Mucosa of descending colon (tissue), 3 donors: ENCODE results near the gene SPAG17. TPM values are rescaled to one million over a fixed set of nuclear protein-coding genes. Genes with fewer than 3 reads are reported as not detected.

Experiments
- ATAC-seq: fragments of 200-7000 bp; cut with Tn5 transposase; one replicate; pipeline ENCODE4 v1.9.1; 2020; ENCODE audit warnings: mild to moderate bottlenecking, moderate library complexity
- DNase-seq, 3 donors: peaks; one replicate each; pipeline ENCODE4 v3.0.0-alpha.2; 2020
- H3K36me3 ChIP-seq: fragments of 200-600 bp; one replicate; pipeline ENCODE4 v1.8.0; 2021; ENCODE audit warnings: low read depth, mild to moderate bottlenecking
- H3K4me1 ChIP-seq: fragments of 200-600 bp; one replicate; pipeline ENCODE4 v1.8.0; 2021; ENCODE audit warnings: low read depth, mild to moderate bottlenecking
- H3K4me3 ChIP-seq: fragments of 200-600 bp; one replicate; pipeline ENCODE4 v1.8.0; 2021; ENCODE audit warnings: mild to moderate bottlenecking
- H3K9me3 ChIP-seq: fragments of 200-600 bp; one replicate; pipeline ENCODE4 v1.8.0; 2021; ENCODE audit warnings: mild to moderate bottlenecking
- CTCF ChIP-seq: fragments of 200-600 bp; IDR thresholded peaks from one replicate; pipeline ENCODE4 v1.8.0; 2022; ENCODE audit warnings: antibody characterized with exemption, mild to moderate bottlenecking
- intact Hi-C, 2 donors: fragments of 100-400 bp; cut with DNase I in 1 of 2; cut with micrococcal nuclease in 1 of 2; formaldehyde crosslinking; loops; one replicate each; pipeline versions ENCODE4 v1.11.0 to v1.11.1; 2022; cut with DNase I, micrococcal nuclease
- total RNA-seq, 3 donors: library from RNA; stranded (reverse); fragmentation: NEBNext Ultra II Directional in 2 of 3; extraction: Animal tissue kit (Norgen Biotek cat#: 25700) in 2 of 3; gene quantifications; one replicate each; pipeline versions ENCODE4 v1.2.1 to v1.2.4, GENCODE V29; 2021 to 2023
- donor health status: DM: no; HTN: no; CAD: no; lungs with moderate emphysema.
- donor health status: DM: no; HTN: no; CAD: no.
- donor health status: DM: no; HTN: yes; CAD: no.

Gene SPAG17
- total RNA-seq, 3 donors from 2014 or later: not detected

GRCh38 chr1:118144684-118145083, 40.3 kb downstream of the SPAG17 start:
- H3K9me3 ChIP-seq: no peaks in the 10 kb centered on the region
- H3K4me1 ChIP-seq: no peaks in the 10 kb centered on the region
- no peak for TF ChIP-seq CTCF
- H3K36me3 ChIP-seq: no peaks in the 10 kb centered on the region
- intact Hi-C loops: no loop called here
- no peak overlapping the region for H3K4me3 ChIP-seq
- DNase-seq (no peak), ATAC-seq (no peak)

- H3K4me3 ChIP-seq: no peak overlapping the region
- H3K36me3 ChIP-seq: no peaks in the 10 kb centered on the region
- DNase-seq: no peak
- no peaks in the 10 kb centered on the region for H3K9me3 ChIP-seq
- intact Hi-C loops: no loop called here
- H3K4me1 ChIP-seq: no peaks in the 10 kb centered on the region
- ATAC-seq: no peak
- TF ChIP-seq CTCF: no peak
Observed at GRCh38 chr1:118143831-118144230, 41.2 kb downstream of the SPAG17 start.

GRCh38 chr1:118143121-118143520, 41.9 kb downstream of the SPAG17 start:
- ATAC-seq (no peak), DNase-seq (no peak)
- Histone ChIP-seq H3K9me3 (no peaks in the 10 kb centered on the region), H3K36me3 (no peaks in the 10 kb centered on the region), H3K4me3 (no peak overlapping the region), H3K4me1 (no peaks in the 10 kb centered on the region)
- TF ChIP-seq CTCF: no peak
- intact Hi-C loops: no loop called here

- no peaks in the 10 kb centered on the region for H3K4me1 ChIP-seq
- no peaks in the 10 kb centered on the region for H3K36me3 ChIP-seq
- H3K4me3 ChIP-seq: no peak overlapping the region
- TF ChIP-seq CTCF: no peak
- H3K9me3 ChIP-seq: no peaks in the 10 kb centered on the region
- ATAC-seq (no peak), DNase-seq (no peak)
- intact Hi-C loops: no loop called here
Observed at GRCh38 chr1:118142546-118142945, 42.5 kb downstream of the SPAG17 start.

- Histone ChIP-seq H3K4me1 (no peaks in the 10 kb centered on the region), H3K4me3 (no peak overlapping the region), H3K9me3 (no peaks in the 10 kb centered on the region), H3K36me3 (no peaks in the 10 kb centered on the region)
- DNase-seq (no peak), ATAC-seq (no peak)
- no peak for TF ChIP-seq CTCF
- intact Hi-C loops: no loop called here
Observed at GRCh38 chr1:118137900-118138299, 47.1 kb downstream of the SPAG17 start.

- H3K9me3 ChIP-seq: no peaks in the 10 kb centered on the region
- no peak for TF ChIP-seq CTCF
- DNase-seq (no peak), ATAC-seq (no peak)
- intact Hi-C loops: no loop called here
- H3K4me3 ChIP-seq: no peak overlapping the region
- no peaks in the 10 kb centered on the region for H3K4me1 ChIP-seq
- no peaks in the 10 kb centered on the region for H3K36me3 ChIP-seq
Observed at GRCh38 chr1:118136187-118136941, 48.7 kb downstream of the SPAG17 start.
